ENCODE measurements around the gene CLTRN. TPM values are rescaled to one million over a fixed set of nuclear protein-coding genes. Genes with fewer than 3 reads are reported as not detected.

CLTRN gene
- total RNA-seq, 1 donor from 2014 or later: 3.3 TPM

DNA sequence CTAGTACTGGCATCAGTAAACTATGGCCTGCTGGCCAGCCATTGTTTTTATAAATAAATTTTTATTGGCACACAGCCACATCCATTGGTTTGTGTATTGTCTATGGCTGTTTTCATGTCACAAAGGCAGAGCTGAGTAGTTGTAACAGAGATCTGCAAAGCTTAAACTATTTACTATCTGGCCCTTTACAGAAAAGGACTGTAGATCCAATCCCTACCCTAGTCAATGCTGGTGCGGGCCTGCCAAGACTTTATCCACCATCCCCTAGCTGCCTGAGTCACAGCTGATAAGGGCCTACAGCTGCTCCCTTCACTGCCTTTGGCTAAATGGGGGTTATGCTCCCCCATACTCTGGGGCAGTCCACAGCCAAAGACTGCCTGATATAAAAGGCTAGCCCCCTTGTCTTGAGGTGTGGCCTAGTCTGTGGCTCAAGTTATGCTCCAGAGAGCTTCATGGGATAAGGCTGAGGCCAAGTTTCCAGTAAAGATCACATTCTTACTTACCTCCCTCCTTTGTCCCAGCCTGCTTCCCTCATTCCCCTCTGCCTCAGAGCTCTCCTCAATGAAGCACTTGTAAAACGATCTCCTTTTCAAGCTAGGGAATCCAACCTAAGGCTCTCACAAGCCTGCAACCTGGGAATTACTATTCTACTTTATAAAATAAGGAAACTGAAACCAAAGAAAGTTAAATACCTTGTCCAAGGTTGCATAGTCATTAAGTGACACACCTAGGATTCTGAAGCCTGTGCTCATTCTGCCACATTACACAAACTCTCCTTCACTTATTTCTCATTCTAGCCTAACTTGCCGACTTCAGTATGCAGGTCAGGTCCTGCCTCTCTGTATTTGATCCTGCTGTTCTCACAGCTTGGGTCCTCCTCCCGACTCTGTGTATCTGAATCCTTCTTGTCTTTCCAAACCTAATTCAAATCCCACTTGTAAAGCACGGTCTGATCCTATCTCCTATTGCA is 84.5 kb downstream of the CLTRN start:
- TF ChIP-seq, protein P1, sequence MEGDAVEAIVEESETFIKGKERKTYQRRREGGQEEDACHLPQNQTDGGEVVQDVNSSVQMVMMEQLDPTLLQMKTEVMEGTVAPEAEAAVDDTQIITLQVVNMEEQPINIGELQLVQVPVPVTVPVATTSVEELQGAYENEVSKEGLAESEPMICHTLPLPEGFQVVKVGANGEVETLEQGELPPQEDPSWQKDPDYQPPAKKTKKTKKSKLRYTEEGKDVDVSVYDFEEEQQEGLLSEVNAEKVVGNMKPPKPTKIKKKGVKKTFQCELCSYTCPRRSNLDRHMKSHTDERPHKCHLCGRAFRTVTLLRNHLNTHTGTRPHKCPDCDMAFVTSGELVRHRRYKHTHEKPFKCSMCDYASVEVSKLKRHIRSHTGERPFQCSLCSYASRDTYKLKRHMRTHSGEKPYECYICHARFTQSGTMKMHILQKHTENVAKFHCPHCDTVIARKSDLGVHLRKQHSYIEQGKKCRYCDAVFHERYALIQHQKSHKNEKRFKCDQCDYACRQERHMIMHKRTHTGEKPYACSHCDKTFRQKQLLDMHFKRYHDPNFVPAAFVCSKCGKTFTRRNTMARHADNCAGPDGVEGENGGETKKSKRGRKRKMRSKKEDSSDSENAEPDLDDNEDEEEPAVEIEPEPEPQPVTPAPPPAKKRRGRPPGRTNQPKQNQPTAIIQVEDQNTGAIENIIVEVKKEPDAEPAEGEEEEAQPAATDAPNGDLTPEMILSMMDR (conservative IDR thresholded peaks at IDR 0.05; ENCODE audit: low read depth, low read length): no peak
- H3K4me3 ChIP-seq (ENCODE audit: low read depth, low read length): no peak overlapping the region
- no peak for DNase-seq (ENCODE audit: low read depth)

Other genes starting within 250 kb of the CLTRN start
- gene PIR, start 171.5 kb downstream of the CLTRN start, total RNA-seq: 12.7 and 16.1 TPM in 2 replicates
- not detected in 2 replicates for gene BMX, start 164.0 kb downstream of the CLTRN start, total RNA-seq
- gene ACE2, start 63.8 kb downstream of the CLTRN start, total RNA-seq: 0.06 TPM in 1 of 2 replicates, not detected in the other
- gene CA5B, start 73.5 kb upstream of the CLTRN start, total RNA-seq: 0.94 and 2.4 TPM in 2 replicates
- 3.1 and 4.6 TPM in 2 replicates for gene ZRSR2, start 125.7 kb upstream of the CLTRN start, total RNA-seq
- gene AP1S2, start 190.0 kb upstream of the CLTRN start, total RNA-seq: 48.6 and 69.0 TPM in 2 replicates

Data from epithelial cell of proximal tubule (primary cell).